Measurements from ENCODE around the gene THSD4. TPM values are rescaled to one million over a fixed set of nuclear protein-coding genes. Genes with fewer than 3 reads are reported as not detected.

Gene THSD4
- polyA plus RNA-seq, 1 experiment: 45.8 TPM

DNA sequence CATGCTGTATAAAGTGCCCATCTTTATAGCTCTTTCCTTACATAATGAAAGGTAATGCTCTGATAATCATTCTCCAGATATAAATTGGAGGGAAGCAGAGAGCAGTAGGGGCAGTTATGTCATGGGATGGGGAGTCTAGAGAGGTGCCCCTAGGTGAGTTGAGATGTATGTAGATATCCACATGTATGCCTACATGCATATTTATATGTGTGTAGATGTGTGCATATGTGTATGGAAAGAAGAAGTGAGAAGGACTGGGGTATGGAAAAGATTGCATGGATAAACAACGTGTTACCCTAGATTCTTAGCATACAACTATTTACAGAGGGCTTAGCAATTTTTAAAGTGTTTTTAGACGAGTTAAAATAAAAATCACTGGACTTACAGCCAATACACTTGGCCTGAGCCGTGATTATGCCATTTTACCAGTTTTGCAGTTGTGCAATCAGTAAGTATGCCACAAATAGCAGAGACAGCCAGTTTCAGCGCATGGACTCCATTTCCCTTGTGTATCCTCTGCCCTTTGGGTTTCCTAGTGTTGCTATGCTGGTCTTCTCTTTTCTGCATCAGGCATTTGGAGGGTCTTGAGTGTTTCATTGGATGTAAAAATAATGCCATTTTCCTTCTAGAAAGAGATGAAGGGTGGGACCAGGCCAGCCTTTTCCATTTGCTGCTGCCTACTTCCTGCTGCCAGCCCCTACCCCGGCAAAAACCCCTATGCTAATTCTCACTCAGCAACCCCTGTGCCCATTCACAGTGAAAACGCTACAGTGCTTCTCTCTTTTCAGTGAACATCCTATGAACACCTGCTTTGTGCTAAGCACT is 495.7 kb downstream of the THSD4 start:
- no peak for TF ChIP-seq CTCF (IDR thresholded peaks at IDR 0.05; ENCODE audit: low read depth, low read length)
- ChIA-PET POLR2A (no interaction called here), CTCF (no interaction called here)
- Histone ChIP-seq H3K27me3 (ENCODE audit: control insufficient read depth, insufficient read depth, low read length) (no peaks in the 10 kb centered on the region), H3K4me3 (ENCODE audit: low read depth, low read length) (no peak overlapping the region), H3K27ac (ENCODE audit: low read depth, low read length) (no peak overlapping the region), H3K9me3 (ENCODE audit: control insufficient read depth, insufficient read depth, low read length) (no peaks in the 10 kb centered on the region)
- no peak for DNase-seq (ENCODE audit: low read depth, low spot score)

DNA sequence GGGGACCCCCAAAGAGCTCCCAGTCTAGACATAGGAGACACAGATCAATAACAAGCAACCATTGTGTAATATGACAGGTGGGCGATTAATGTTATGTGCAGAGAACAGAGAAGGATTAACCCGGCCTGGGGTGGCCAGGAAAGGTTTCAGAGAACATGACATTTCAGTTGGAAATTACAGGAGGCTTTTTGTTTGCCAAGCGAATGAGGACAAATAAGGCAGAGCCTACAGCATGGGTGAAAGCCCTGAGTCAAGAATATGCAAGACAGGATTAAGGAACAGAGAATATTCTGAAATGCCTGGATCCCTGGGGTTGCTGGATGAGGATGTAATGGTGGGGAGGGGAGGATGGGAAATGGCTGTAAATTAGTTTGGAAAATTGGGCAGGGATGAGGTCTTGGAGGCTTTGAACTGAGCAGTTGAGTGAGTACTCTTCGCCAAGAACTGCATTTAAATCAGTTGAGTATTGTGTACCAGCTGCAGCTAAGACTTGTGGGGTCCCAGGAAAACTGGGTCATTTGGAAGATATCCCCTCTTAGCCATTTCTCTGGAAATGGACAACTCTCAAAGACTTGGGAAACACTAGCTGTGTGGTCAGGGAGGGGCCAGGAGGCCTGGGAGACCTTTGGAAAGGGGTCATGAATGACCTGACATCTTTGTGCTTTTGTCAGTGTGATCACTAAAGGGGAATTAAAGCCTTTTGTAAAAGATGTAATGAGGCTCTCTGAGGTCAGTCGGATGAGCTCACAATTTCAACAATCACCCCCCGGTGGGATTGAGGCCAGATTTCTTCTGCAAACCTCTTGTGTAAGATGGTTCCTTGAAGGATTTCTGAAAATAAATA is 496.5 kb downstream of the THSD4 start:
- H3K9me3 ChIP-seq (ENCODE audit: control insufficient read depth, insufficient read depth, low read length): no peaks in the 10 kb centered on the region
- no peak overlapping the region for H3K4me3 ChIP-seq (ENCODE audit: low read depth, low read length)
- peak overlapping the region; percentile 39 for H3K27ac ChIP-seq (ENCODE audit: low read depth, low read length)
- ChIA-PET POLR2A (no interaction called here), CTCF (interaction anchor here (0.8 to 1.0 kb wide), 2 partner anchors 37 to 117 kb away, joined by 3 read pairs; no protein-coding TSS in a partner anchor)
- TF ChIP-seq CTCF (IDR thresholded peaks at IDR 0.05; ENCODE audit: low read depth, low read length): no peak
- no peaks in the 10 kb centered on the region for H3K27me3 ChIP-seq (ENCODE audit: control insufficient read depth, insufficient read depth, low read length)
- no peak for DNase-seq (ENCODE audit: low read depth, low spot score)

GRCh38 chr15:71612397-71612722 is 497.1 kb downstream of the THSD4 start:
- Histone ChIP-seq H3K9me3 (ENCODE audit: control insufficient read depth, insufficient read depth, low read length) (no peaks in the 10 kb centered on the region), H3K27me3 (ENCODE audit: control insufficient read depth, insufficient read depth, low read length) (no peaks in the 10 kb centered on the region), H3K27ac (ENCODE audit: low read depth, low read length) (no peak overlapping the region), H3K4me3 (ENCODE audit: low read depth, low read length) (no peak overlapping the region)
- POLR2A ChIA-PET: no interaction called here
- CTCF ChIA-PET: interaction anchor here (0.8 to 1.0 kb wide), 2 partner anchors 37 to 117 kb away, joined by 3 read pairs; no protein-coding TSS in a partner anchor
- DNase-seq (ENCODE audit: low read depth, low spot score): no peak
- no peak for TF ChIP-seq CTCF (IDR thresholded peaks at IDR 0.05; ENCODE audit: low read depth, low read length)

DNA sequence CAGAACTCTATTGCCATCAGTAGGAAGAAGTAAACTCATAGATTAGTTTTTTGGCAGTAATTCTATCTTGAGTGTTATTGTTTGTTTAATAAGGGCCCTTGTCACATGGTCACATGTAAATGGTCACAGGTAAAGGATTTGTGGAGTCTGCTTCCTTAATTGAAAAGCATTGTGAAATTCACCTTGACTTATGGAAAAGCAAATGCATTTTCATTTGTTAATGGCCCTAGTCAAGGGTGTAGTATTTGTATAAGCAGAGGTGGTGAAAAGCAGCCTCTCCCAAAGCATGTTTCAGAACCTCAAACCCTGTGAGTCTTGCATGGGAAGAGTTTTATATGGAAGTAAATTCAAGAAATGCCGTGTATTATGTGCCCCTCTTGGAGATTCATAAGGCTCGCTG is 497.6 kb downstream of the THSD4 start:
- Histone ChIP-seq H3K9me3 (ENCODE audit: control insufficient read depth, insufficient read depth, low read length) (no peaks in the 10 kb centered on the region), H3K27ac (ENCODE audit: low read depth, low read length) (no peak overlapping the region), H3K4me3 (ENCODE audit: low read depth, low read length) (no peak overlapping the region), H3K27me3 (ENCODE audit: control insufficient read depth, insufficient read depth, low read length) (no peaks in the 10 kb centered on the region)
- no peak for TF ChIP-seq CTCF (IDR thresholded peaks at IDR 0.05; ENCODE audit: low read depth, low read length)
- CTCF ChIA-PET: no interaction called here
- no peak for DNase-seq (ENCODE audit: low read depth, low spot score)
- POLR2A ChIA-PET: no interaction called here

DNA sequence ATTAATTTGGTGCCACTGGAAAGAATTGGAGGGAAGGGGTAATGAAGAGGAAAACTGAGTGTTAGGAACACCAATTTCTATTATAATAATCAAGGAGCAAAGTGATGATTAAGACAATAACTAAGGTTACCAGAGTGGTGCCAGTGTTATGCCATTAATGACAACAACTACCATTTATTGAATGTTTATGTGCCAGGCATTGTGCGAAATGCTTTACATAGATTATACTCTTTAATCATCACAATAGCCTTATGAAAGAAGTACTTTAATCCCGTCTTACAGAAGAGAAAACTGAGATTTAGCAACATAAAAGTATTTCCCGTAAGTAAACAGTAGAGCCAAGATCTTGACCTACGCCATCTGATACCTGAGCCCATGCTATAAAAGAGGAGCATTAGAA is 507.8 kb downstream of the THSD4 start:
- no peaks in the 10 kb centered on the region for H3K27me3 ChIP-seq (ENCODE audit: control insufficient read depth, insufficient read depth, low read length)
- CTCF ChIA-PET: no interaction called here
- DNase-seq (ENCODE audit: low read depth, low spot score): no peak
- no peak overlapping the region for H3K27ac ChIP-seq (ENCODE audit: low read depth, low read length)
- POLR2A ChIA-PET: no interaction called here
- no peaks in the 10 kb centered on the region for H3K9me3 ChIP-seq (ENCODE audit: control insufficient read depth, insufficient read depth, low read length)
- H3K4me3 ChIP-seq (ENCODE audit: low read depth, low read length): no peak overlapping the region
- no peak for TF ChIP-seq CTCF (IDR thresholded peaks at IDR 0.05; ENCODE audit: low read depth, low read length)

All from AG04450 (cell line).